HL-60 (cell line): ENCODE results near the gene ALOXE3.

Source experiments
- DNase-seq, 2 experiments: peaks; one replicate each; pipeline ENCODE4 v3.0.0-alpha.2; 2010 to 2020; ENCODE audit warnings: low read depth in 1 of 2, low spot score in 1 of 2
- H3K27ac ChIP-seq: fragments of 250-450 bp; sonication (Bioruptor Pico); replicated peaks from 2 replicates; pipeline ENCODE4 v1.5.1; 2020; ENCODE audit warnings: mild to moderate bottlenecking, moderate library complexity
- H3K27me3 ChIP-seq: fragments of 250-450 bp; sonication (Bioruptor Pico); 2 replicates; pipeline ENCODE4 v1.5.1; 2021; ENCODE audit warnings: mild to moderate bottlenecking, moderate library complexity; ENCODE audit not compliant: insufficient read depth, poor library complexity, severe bottlenecking
- H3K4me3 ChIP-seq: replicated peaks from 2 replicates; pipeline ENCODE4 v1.5.1; 2011; ENCODE audit warnings: mild to moderate bottlenecking, control low read depth, low read length; ENCODE audit not compliant: insufficient read depth
- GABPA ChIP-seq: IDR thresholded peaks from 2 replicates; pipeline ENCODE4 v1.6.1; 2012; ENCODE audit warnings: low read depth
- POLR2AphosphoS5 ChIP-seq: IDR thresholded peaks from 2 replicates; pipeline ENCODE4 v1.6.1; 2012; ENCODE audit warnings: low read depth
- SPI1 ChIP-seq: IDR thresholded peaks from 2 replicates; pipeline ENCODE4 v1.6.1; 2012; ENCODE audit warnings: low read depth, mild to moderate bottlenecking, borderline replicate concordance
- TF ChIP-seq, protein P1 (sequence below): IDR thresholded peaks from 2 replicates; pipeline ENCODE4 v1.6.1; 2012; ENCODE audit warnings: low read depth; ENCODE audit not compliant: insufficient replicate concordance
- TF ChIP-seq, protein P2 (sequence below): IDR thresholded peaks from one replicate; pipeline ENCODE4 v1.5.1; 2011; ENCODE audit warnings: low read length, control low read depth, inconsistent platforms; ENCODE audit not compliant: insufficient read depth

The ALOXE3 gene

DNA sequence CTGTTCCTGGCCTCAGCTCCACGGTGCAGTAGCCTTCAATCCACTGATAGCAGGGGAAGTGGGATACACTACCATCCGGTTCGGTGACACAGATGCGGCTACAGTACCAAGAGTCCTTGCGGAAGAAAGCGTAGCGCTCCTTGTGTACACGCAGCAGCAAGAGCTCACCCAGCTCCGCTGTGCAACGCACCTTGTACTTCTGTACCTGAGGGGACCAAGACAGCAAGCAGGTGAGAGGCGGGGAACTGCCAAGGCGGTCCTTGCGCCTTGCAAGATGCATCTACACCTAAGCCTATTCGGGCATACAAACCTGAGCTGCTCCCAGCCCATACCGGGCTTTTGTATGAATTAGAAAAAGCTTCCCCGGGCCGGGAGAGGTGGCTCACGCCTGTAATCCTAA, 1.5 kb downstream of the ALOXE3 start:
- TF ChIP-seq, protein P1, sequence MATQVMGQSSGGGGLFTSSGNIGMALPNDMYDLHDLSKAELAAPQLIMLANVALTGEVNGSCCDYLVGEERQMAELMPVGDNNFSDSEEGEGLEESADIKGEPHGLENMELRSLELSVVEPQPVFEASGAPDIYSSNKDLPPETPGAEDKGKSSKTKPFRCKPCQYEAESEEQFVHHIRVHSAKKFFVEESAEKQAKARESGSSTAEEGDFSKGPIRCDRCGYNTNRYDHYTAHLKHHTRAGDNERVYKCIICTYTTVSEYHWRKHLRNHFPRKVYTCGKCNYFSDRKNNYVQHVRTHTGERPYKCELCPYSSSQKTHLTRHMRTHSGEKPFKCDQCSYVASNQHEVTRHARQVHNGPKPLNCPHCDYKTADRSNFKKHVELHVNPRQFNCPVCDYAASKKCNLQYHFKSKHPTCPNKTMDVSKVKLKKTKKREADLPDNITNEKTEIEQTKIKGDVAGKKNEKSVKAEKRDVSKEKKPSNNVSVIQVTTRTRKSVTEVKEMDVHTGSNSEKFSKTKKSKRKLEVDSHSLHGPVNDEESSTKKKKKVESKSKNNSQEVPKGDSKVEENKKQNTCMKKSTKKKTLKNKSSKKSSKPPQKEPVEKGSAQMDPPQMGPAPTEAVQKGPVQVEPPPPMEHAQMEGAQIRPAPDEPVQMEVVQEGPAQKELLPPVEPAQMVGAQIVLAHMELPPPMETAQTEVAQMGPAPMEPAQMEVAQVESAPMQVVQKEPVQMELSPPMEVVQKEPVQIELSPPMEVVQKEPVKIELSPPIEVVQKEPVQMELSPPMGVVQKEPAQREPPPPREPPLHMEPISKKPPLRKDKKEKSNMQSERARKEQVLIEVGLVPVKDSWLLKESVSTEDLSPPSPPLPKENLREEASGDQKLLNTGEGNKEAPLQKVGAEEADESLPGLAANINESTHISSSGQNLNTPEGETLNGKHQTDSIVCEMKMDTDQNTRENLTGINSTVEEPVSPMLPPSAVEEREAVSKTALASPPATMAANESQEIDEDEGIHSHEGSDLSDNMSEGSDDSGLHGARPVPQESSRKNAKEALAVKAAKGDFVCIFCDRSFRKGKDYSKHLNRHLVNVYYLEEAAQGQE: no peak
- TF ChIP-seq GABPA (no peak), POLR2AphosphoS5 (no peak), SPI1 (no peak)
- TF ChIP-seq, protein P2, sequence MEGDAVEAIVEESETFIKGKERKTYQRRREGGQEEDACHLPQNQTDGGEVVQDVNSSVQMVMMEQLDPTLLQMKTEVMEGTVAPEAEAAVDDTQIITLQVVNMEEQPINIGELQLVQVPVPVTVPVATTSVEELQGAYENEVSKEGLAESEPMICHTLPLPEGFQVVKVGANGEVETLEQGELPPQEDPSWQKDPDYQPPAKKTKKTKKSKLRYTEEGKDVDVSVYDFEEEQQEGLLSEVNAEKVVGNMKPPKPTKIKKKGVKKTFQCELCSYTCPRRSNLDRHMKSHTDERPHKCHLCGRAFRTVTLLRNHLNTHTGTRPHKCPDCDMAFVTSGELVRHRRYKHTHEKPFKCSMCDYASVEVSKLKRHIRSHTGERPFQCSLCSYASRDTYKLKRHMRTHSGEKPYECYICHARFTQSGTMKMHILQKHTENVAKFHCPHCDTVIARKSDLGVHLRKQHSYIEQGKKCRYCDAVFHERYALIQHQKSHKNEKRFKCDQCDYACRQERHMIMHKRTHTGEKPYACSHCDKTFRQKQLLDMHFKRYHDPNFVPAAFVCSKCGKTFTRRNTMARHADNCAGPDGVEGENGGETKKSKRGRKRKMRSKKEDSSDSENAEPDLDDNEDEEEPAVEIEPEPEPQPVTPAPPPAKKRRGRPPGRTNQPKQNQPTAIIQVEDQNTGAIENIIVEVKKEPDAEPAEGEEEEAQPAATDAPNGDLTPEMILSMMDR: no peak
- Histone ChIP-seq H3K27ac (no peak overlapping the region), H3K27me3 (no peaks in the 10 kb centered on the region), H3K4me3 (no peak overlapping the region)
- DNase-seq: no peak

DNA sequence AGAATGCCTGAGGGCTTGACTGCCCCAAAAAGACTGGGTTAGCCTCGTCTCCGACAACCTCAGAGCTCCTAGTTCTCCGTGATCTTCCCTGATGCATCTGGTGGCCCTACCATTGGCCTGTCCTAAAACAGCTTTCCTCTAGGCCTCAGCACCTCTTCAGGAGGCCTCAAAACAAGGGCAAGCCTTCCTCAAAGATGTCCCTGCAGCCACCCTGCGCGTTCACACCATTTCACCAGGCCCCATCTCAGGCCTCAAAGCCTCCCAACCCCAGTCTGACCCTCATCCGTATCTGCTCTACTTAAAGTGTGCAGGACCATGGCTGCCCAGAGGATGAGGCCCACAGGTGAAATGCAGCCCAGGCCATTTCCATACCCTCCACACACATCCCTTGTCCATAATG, 7.4 kb downstream of the ALOXE3 start:
- DNase-seq: no peak
- no peak for TF ChIP-seq SPI1
- no peak for TF ChIP-seq GABPA
- TF ChIP-seq, protein P1: no peak
- no peak for TF ChIP-seq POLR2AphosphoS5
- TF ChIP-seq, protein P2: no peak
- Histone ChIP-seq H3K27me3 (no peaks in the 10 kb centered on the region), H3K27ac (no peak overlapping the region), H3K4me3 (no peak overlapping the region)

DNA sequence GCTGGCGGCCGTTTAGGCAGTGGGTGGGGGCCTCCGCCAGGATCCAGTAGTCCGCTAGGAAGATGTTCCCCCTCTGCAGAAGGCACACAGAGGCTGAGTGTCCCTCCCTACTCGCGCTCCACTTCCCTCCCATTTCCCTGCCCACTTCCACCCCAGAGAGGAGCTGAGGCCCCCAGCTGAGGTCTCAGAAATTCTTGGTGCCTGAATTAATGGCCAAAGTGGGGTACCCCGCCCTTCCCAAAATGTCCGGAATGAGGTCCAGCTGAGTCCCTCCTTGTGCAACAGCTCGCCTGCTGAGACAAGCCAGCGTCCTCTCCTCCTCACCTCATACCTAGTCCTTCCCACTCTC, 7.9 kb downstream of the ALOXE3 start:
- H3K27ac ChIP-seq: no peak overlapping the region
- TF ChIP-seq, protein P2: no peak
- no peak for TF ChIP-seq GABPA
- no peak for TF ChIP-seq POLR2AphosphoS5
- TF ChIP-seq SPI1: no peak
- TF ChIP-seq, protein P1: no peak
- no peaks in the 10 kb centered on the region for H3K27me3 ChIP-seq
- no peak overlapping the region for H3K4me3 ChIP-seq
- DNase-seq: no peak
